ENCODE data around the gene CNTN5.

Gene CNTN5

DNA sequence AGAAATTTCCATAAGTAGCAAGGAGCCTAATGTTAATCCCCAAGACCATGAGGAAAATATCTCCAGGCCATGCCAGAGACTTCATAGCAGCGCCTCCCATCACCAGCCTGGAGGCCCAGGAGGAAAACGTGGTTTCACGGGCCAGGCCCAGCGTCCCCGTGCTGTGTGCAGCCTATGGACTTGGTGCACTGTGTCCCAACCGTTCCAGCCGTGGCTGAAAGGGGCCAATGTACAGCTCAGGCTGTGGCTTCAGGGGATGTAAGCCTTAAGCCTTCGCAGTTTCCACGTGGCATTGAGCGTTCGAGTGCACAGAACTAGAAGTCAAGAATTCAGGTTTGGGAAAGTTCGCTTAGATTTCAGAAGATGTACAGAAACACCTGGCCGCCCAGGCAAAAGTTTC lies 510.7 kb downstream of the CNTN5 start:
- DNase-seq: no peak

DNA sequence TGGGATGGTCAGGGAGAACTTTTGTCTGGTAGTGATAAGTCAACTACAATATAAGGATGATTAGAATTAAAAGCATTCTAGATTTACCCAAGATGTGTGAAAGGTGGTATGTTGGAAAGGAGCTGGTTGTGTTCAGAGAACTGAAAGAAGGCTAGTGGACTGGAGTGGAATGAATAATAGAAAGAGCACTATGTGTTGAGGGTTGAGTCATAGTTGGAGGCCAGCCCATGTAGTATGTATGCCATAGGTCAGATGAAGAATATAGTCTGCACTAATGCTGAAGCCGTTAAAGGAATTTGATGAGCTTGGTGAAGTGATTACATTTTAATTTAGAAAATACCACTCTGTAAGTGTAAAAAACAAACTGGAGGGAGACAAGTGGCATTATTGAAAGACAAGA lies 514.1 kb downstream of the CNTN5 start:
- DNase-seq: no peak

DNA sequence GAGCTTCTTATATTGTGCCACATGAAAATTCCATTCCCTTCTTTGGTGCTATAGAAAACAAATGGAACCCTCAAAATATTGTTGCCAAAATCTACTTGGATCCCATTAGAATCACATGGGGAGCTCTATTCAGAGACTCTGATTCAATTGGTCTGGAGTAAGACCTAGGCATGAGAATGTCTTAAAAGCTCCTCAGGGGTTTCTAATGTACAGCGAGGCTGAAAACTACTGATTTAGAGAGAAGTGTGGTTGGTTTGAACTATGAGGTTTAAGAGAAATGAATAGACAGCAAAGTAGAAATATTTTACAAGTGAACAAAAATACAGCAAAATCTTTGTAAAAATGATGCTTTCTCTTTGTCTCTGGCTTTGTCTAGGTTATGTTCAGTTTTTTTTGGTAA lies 514.7 kb downstream of the CNTN5 start:
- DNase-seq: no peak

DNA sequence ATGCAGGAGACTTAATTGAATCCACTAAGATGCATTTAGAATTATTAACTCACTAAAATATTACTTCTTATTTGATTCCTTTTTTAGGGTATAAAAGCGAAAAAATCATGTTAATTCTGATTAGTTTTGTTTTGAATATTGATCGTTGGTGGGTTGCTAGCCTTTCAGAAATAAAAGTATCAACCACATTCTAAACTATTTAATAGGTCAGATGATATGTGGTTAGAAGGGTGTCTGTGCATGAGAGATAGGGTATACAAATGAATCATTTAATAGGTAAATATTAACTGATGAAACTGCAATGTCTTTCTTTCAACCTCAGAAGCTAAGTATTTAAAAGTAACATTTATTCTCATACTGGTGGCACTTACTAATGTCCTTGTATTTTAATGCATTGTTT lies 515.1 kb downstream of the CNTN5 start:
- no peak for DNase-seq

DNA sequence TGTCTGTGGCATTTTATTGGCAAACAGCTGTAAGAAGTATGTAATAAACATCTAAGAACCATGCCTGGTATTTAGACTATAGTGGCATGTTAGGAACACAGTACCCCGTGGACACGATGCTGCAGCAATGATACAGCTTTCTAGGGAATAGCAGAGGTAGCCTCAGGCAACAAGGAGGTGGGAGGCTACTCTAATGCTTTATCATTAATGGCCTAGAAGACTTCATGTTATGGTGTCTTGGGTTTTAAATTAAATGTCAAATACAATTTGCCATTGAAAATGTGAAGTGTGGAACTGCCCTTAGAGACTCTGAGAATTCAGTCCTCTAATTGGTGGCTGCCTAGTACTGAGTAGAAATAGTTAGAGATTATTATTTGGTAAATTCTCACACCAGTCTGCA lies 516.9 kb downstream of the CNTN5 start:
- no peak for DNase-seq

DNA sequence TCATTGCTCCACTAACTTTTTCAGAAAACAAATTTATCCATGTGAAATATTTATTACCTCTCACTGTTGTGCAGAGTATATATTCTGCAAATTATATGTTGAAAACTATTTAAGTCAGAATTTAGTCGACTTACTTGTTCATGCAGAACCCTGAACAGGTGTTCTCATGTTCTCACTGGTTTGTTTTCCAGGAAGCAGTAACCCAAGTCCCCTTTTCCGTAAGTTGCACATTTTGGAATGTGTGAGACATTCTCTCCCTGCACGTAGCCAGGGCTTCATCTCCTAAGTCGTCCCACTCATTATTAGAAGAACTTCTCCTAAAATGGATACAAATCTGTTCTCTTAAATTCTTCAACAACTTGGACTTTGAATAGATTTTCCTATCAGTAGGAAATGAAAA lies 524.9 kb downstream of the CNTN5 start:
- DNase-seq: no peak

DNA sequence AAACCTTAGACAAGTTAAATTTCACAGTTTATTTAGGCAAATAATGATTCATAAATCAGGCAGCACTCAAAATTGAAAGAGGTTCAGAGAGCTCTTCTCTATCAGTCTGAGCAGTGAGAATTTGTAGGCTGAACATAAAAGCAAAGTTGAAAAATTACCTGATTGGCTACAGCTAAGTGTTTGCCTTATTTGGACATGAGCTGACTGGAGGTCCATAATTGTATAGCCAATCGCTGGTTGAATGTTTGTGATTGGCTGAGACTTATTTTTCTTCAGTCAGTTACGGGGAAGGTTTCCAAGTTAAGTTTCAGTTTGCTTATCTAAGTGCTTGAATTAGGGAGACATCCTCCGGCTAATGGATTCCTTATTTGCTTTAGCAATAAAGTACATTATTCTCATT lies 527.5 kb downstream of the CNTN5 start:
- no peak for DNase-seq

DNA sequence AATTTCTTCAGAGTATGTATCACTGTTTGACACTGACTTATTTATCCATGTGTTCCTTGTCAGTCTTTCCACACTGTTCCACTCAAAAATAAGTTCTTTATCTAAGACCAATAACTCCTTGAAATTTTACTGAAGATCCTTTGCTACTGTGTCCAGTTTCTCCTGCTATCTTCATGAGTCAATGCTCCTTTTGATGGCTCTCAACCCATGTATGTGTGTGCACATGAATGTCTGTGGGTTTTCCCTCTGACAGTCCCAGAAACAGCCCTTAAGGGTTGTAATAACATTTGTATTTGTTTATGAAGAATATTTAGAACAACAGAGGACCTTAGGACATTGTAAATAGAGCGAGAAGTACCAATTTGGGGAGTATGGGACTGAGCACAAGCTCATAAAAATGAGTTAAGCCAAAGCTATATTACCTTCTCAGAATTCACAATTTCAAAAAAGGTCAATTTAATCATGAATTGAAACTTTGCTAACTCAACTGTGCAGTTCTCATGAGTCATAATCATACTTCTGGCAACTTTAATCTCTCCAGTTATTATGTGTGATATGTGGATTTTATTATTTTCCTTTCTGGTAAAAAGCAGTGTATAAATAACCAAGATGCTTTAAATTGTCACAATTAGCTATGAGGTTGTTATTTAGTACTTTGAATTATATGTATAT lies 533.6 kb downstream of the CNTN5 start:
- DNase-seq: no peak

DNA sequence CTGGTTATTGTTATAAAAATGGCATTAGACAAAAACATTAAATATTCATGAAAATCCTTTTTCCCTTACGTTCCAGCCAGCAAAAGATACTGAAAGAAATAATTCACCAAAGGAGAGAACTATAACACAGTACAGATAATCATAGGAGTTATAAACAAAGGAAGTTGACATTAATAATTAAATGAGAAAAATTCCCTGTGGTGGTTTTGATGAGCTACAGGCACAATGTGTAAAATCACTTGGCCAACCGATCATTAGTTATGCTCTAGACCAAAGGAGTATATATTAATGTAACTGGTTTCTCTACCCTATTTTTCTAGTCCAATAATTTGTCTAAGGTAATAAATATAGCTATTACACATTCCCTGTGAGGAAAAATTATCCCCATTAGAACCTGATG lies 534.7 kb downstream of the CNTN5 start:
- no peak for DNase-seq

DNA sequence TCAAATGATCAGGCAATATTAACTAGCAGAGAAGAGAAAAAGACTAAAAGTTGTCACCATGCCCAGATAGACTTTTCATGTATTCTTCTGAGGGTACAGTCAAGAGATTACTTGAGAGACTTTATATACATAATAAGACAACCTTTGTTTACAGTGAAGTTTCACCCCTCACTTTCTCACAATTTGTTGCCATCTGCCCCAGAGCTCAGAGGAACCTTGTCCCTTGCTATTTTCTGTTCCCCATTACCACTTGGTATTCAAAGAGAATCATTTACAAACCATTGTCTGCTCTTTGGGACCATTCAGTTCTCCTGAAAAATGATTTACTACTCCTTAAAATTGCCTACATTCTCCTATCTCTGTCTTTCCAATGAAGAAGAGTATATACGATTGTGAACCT lies 544.6 kb downstream of the CNTN5 start:
- no peak for DNase-seq

DNA sequence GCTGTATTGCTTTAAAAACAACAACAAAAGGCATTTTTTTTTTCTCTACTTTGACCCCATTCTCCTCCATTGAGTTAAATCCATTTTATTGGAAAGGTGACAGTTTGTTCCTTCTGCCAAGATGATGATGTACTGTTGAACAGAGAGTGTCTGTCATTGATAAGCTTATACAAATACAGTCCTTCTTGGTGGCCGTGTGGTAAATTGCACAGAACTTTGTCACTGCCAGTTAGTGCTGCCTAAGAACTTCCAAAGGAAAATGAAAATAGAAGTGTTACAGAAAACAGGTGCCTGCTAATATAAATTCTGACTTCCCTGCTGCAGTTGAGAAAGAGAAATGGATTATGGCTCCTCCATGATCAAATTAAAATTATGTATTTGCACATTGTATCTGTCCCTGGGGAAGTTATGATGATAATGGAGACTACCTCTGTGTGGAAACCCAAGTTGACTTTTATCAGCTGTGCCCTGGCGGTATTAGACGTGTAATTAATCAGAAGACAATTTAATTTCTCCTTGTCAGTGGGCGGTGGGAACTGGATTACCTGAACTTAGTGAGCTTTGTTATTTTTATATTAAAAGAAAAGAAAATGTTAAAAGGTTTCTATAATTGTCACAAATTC lies 546.7 kb downstream of the CNTN5 start:
- DNase-seq: no peak

DNA sequence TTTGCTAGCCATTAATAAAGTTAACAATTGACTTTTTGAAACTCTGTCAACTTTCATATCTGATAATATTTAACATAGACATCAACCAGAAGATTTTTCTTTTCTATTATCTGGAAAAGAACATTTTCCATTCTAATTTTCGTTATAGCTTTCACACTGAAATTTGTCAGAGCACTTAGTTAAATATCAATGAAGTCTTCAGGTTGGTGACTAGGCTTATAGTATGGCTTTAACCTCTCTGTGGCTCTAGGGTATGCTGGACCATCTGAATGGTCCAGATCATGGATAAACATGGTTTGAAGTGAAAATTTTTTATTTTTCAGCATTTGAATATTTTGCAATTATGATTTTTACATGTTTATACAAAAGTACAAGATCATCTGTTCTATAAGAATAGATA lies 548.1 kb downstream of the CNTN5 start:
- no peak for DNase-seq

DNA sequence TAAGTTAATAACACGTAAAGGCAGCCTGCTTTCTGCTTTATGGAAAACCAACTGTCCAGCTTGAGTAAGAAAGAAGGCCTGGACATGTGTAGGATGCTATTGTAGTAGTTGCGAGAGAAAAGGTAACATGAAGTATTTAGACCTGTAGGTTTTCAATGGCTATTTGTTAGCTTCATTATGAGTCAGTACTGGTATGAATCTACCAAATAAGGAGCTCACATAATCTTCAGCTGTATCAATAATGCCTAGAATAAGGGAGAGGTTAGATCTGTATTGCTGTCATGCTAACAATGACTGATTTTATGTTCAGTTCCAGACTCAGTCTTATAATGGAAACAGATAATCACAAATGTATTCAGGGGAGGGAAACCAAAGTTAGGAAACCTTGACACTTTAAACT lies 550.3 kb downstream of the CNTN5 start:
- DNase-seq: no peak

DNA sequence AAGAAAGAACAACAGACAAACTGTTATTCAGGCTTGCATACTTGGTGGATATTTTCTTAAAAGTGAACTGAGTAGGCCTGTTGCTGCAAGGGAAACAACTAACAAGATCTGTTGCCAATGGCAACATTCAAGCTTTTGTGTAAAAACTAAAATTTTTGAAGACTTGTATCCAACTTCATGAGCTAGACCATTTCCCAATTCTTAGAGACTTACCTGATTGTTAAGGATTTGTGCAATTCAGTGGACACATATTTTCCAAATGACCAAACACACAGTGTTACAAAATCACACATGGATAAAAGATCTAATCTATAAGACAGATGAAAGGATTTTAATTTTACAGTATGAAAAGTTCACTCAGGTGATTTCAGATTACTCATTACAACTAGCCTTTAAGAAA lies 564.1 kb downstream of the CNTN5 start:
- DNase-seq: no peak

DNA sequence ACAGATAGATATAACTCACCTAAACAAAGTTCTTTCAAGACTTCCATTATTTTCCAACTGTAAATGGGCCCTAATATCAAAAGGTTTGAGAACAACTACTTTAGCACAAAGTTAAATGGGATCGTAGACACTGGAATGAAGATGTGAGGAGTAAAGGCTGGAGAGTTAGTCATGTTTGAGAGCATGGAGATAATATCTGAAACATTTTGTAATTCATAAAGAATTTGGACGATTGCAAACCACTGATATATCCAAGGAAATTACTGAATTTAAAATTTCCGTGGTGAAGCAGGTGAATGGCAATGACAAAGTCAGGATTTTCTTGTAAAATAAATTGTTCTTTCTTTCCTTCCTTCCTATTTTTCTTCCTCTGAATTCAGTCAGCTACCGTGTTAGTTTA lies 564.9 kb downstream of the CNTN5 start:
- DNase-seq: no peak

DNA sequence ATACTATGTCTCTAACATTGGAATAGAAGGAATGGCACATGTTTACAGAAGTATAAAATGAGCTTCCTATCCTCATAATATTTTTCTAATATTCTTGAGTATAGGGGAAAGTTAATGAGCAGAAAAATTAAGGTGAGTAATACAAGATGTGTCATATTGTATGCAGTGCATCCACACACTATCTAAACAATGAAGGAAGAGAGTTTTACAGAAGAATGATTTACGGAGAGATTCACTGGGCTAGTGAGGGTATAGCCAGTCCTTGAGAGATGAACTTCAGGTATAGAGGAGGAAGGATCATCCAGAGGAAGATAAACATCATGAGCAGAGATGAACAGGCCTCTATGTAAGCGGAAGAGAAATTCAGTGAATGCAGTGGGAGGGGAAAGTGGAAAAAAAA lies 569.0 kb downstream of the CNTN5 start:
- DNase-seq: no peak

DNA sequence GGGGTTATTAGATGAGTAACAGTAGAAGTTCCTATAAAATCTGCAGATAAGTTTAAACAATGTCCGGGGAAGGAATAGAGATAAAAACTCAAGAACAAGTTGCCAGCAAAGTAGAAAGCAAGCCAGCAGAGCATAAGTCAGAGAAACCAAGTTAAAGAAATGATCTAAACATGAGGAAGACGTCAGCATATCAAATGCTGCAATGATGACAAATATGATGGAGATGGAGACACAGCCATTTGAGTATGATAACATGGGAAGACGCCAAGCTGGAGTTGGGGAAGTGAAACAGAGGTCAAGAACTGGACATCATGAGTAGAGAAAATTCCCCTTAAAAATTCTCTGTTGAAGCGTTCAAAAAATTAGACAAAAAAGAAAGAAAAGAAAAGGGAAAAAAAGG lies 571.5 kb downstream of the CNTN5 start:
- DNase-seq: no peak

DNA sequence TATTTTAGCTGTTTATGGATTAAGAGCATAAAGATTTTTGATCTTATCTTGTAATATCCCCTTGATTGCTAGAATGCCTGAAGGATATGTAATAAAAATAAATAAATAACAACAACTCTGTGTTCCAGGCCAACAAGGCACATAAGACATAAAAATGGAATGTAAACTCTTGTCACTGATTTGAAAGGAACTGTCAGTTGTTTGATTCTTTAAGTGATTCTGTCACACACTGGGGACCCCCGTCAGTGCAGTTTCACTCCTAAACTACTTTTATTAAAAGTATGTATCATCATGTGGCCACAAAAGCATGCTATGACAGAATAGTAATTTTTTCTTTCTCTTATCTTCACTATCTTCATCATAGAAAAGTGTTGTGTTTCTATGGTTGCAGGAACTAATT lies 572.4 kb downstream of the CNTN5 start:
- DNase-seq: no peak

DNA sequence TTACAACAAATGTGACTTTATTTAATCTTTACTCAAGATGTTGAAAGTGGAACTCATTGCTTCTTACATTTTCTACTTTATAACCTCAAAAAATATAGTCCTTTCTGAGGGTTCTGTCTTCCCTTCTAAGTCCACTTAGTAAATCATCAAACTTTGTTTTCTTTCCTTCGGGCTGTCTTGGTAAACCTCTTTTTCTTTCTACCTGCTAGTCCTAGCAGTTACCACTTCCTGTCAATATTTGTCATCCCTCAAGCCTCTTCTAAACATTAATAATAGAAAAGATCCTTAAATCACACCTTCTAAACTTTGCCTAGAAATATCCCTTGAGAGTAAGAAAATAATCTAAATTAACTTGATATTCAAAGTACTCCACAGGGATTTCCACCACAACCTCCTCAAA lies 580.4 kb downstream of the CNTN5 start:
- no peak for DNase-seq

DNA sequence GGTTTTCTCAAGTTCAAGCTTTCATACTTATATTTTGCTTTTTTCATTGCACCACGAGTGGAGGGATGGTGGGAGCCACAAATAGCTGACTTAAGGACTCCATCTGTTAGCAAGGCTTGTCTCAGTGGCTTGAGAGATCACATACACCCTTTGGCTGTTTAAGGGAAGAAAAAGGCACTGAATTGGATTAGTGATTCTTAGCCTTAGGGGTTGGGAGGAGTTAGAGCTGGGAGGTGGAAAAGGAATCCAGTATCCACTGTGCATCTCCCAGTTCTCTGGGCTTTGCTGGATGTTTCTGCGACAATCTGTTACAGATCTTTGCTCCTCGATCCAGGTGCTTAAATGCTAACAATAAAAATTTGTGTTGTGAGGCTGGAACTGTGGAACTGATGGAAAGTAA lies 593.6 kb downstream of the CNTN5 start:
- no peak for DNase-seq

DNA sequence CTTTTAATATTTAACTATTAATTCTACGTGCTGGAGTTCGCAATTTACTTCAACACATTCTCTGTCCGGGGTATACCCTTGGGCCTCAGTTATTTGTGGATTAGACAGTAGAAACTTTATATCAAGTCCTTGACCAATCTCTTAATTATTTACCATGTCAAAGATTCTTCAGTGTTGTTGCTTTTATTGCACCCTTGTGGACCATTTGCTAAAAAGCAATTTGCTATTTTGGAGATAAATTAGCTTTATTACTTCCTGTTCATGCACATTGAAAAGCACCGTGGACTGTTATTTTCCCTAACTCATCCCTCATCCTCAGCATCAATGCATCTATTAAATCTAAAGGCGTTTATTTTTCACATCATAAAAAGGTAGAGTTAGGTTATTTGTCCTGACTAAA lies 609.9 kb downstream of the CNTN5 start:
- no peak for DNase-seq

DNA sequence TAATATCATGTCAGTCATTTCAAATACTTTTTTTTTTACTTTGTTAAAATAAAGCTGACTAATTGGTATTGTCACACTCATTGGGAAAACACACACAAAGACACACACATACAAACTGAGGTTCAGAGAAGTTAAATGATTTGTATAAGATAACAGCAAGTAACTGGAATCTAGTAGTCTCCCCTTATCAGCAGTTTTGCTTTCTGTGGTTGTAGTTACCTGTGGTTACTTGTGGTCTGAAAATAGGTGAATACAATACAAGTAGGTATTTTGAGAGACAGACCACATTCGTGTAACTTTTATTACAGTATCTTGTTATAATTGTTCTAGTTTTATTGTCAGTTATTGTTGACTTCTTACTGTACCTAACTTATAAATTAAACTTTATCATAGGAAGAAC lies 610.9 kb downstream of the CNTN5 start:
- no peak for DNase-seq

DNA sequence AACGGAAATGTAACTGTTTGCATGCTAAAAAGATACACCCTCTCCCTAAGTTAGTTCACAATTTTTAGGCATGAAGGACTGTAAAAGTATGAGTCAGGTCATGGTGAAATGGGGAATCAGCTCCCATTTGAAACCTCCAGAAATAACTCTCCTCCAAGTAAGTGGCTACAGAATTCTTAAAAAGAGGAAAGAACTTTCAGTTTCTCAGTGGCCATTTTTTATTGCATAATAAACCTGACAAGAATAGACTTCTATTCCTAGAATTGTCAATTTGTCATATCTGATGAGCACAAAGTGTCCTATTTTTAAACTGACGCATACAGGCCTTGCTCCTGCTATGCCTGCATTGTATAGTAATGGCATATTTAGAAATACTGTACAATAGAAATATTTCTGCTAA lies 612.2 kb downstream of the CNTN5 start:
- DNase-seq: no peak

DNA sequence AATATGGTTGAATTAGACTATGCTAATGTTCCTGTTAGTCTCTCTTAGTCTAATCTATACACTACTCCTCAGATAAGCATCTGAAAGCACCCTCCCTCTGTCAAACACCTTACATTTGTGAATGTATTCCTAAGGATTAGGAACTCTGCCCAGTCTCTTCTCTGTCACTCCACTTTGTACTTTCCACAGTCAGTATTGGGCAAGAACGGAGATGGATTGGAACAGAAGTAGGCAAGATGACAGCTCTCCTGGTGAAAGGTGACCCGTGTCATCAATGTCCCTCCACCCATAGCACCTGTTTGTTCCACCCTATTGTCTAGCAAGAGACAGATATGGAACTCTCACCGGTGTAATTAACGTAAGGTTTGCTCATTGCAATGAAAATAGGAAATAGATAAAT lies 613.8 kb downstream of the CNTN5 start:
- no peak for DNase-seq

DNA sequence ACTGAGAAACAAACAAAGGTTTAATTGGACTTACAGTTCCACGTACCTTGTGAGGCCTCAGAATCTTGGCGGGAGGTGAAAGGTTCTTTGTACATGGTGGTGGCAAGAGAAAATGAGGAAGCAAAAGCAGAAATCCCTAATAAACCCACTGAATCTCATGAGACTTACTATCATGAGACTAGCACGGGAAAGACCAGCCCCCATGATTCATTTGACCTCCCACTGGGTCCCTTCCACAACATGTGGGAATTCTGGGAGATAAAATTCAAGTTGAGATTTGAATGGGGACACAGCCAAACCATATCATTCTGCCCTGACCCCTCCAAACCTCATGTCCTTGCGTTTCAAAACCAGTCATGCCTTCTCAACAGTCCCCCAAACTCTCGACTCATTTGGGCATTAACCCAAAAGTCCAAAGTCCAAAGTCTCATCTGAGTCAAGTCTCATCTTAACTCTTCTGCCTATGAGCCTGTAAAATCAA lies 617.4 kb downstream of the CNTN5 start:
- DNase-seq: no peak
